Keratinocyte (primary cell): Measurements from ENCODE around the gene TBC1D7. TPM values are rescaled to one million over a fixed set of nuclear protein-coding genes. Genes with fewer than 3 reads are reported as not detected.

ENCODE experiments used
- DNase-seq: peaks from one replicate; pipeline ENCODE4 v3.0.0-alpha.2; 2011; ENCODE audit warnings: low read depth, missing footprints, low spot score
- FAIRE-seq: peaks from 2 replicates; lab custom pipeline; 2011; peaks lifted over from hg19 to GRCh38; lab: Jason Lieb, UNC
- H2AFZ ChIP-seq: 2 replicates; pipeline ENCODE4 v1.6.0; 2012; ENCODE audit warnings: low read length, control low read depth, inconsistent platforms; ENCODE audit not compliant: control insufficient read depth
- H3K27ac ChIP-seq: 2 replicates; pipeline ENCODE4 v1.5.1; 2011; ENCODE audit warnings: low read length; ENCODE audit not compliant: control insufficient read depth, insufficient read depth
- H3K27me3 ChIP-seq: 3 replicates; pipeline ENCODE4 v1.6.0; 2011; ENCODE audit warnings: low read length; ENCODE audit not compliant: control insufficient read depth, insufficient read depth; ENCODE audit errors: extremely low read depth
- H3K36me3 ChIP-seq, 2 experiments: 2 replicates in 1 of 2; 3 replicates in 1 of 2; pipeline ENCODE4 v1.5.1; 2011; ENCODE audit warnings: low read length in 2 of 2, mild to moderate bottlenecking in 1 of 2; ENCODE audit not compliant: control insufficient read depth in 2 of 2, insufficient read depth in 2 of 2; ENCODE audit errors: extremely low read depth in 1 of 2
- H3K4me1 ChIP-seq: 3 replicates; pipeline ENCODE4 v1.5.1; 2011; ENCODE audit warnings: low read length; ENCODE audit not compliant: control insufficient read depth, insufficient read depth; ENCODE audit errors: extremely low read depth
- H3K4me2 ChIP-seq: 3 replicates; pipeline ENCODE4 v1.6.0; 2011; ENCODE audit warnings: low read depth, low read length; ENCODE audit not compliant: control insufficient read depth, insufficient read depth; ENCODE audit errors: extremely low read depth
- H3K4me3 ChIP-seq, 3 experiments: fragments of 200-600 bp in 1 of 3; sonication (generic) in 1 of 3; 2 replicates in 2 of 3; 3 replicates in 1 of 3; pipeline ENCODE4 v1.5.1; 2011 to 2016; ENCODE audit warnings: low read length in 3 of 3, mild to moderate bottlenecking in 3 of 3, control low read depth in 2 of 3, inconsistent platforms in 1 of 3, low read depth in 1 of 3, mixed read lengths in 1 of 3, mixed run types in 1 of 3, moderate library complexity in 1 of 3; ENCODE audit not compliant: control insufficient read depth in 2 of 3, insufficient read depth in 2 of 3; ENCODE audit errors: extremely low read depth in 1 of 3
- H3K79me2 ChIP-seq: 2 replicates; pipeline ENCODE4 v1.6.0; 2012; ENCODE audit warnings: low read length; ENCODE audit not compliant: control insufficient read depth, insufficient read depth
- H3K9ac ChIP-seq: 3 replicates; pipeline ENCODE4 v1.6.0; 2011; ENCODE audit warnings: low read length; ENCODE audit not compliant: control insufficient read depth, insufficient read depth; ENCODE audit errors: extremely low read depth
- H3K9me1 ChIP-seq: 3 replicates; pipeline ENCODE4 v1.6.0; 2011; ENCODE audit warnings: low read length; ENCODE audit not compliant: control insufficient read depth, insufficient read depth; ENCODE audit errors: extremely low read depth
- H3K9me3 ChIP-seq: 2 replicates; pipeline ENCODE4 v1.5.1; 2012; ENCODE audit warnings: low read depth, low read length; ENCODE audit not compliant: control insufficient read depth
- H4K20me1 ChIP-seq: 3 replicates; pipeline ENCODE4 v1.6.0; 2011; ENCODE audit warnings: low read length; ENCODE audit not compliant: control insufficient read depth, insufficient read depth; ENCODE audit errors: extremely low read depth
- EZH2 ChIP-seq: IDR thresholded peaks from one replicate; pipeline ENCODE4 v1.6.1; 2012; ENCODE audit warnings: inconsistent platforms, mild to moderate bottlenecking, low read length, moderate library complexity
- dilution Hi-C: fragments of 300-500 bp; cut with MboI; formaldehyde crosslinking; loops from one replicate; pipeline ENCODE4 v1.7.0; 2020; ENCODE audit warnings: low sequenced_read_pairs; ENCODE audit not compliant: extremely low pct_ligation_motif_present
- polyA plus RNA-seq, 5 experiments: library from polyadenylated mRNA; depleted of rRNA in 3 of 5; stranded (reverse) in 3 of 5; stranded (forward) in 1 of 5; unstranded in 1 of 5; fragments of >200 nt; gene quantifications; 1 replicate in 1 of 5; 2 replicates in 3 of 5; 3 replicates in 1 of 5; pipeline versions ENCODE4 v1.2.1 to v1.2.3, GENCODE V29; 2011 to 2012; ENCODE audit warnings: missing spikeins in 2 of 5, low read depth in 1 of 5, low replicate concordance in 1 of 5
- TF ChIP-seq, protein P1 (sequence below), 3 experiments: IDR thresholded peaks in 1 of 3; conservative IDR thresholded peaks in 1 of 3; optimal IDR thresholded peaks in 1 of 3; 2 replicates in 2 of 3; 3 replicates in 1 of 3; pipeline versions ENCODE3 to v1.5.1; 2011; ENCODE audit warnings: low read length in 3 of 3, mild to moderate bottlenecking in 3 of 3, moderate library complexity in 2 of 3, control low read depth in 1 of 3, inconsistent platforms in 1 of 3; ENCODE audit not compliant: insufficient read depth in 2 of 3; ENCODE audit errors: extremely low read depth in 1 of 3

Gene TBC1D7
- polyA plus RNA-seq, 1 donor (not counting 4 experiments of a cell fraction or from before 2014, with no cell fraction given): 30.4 TPM

DNA sequence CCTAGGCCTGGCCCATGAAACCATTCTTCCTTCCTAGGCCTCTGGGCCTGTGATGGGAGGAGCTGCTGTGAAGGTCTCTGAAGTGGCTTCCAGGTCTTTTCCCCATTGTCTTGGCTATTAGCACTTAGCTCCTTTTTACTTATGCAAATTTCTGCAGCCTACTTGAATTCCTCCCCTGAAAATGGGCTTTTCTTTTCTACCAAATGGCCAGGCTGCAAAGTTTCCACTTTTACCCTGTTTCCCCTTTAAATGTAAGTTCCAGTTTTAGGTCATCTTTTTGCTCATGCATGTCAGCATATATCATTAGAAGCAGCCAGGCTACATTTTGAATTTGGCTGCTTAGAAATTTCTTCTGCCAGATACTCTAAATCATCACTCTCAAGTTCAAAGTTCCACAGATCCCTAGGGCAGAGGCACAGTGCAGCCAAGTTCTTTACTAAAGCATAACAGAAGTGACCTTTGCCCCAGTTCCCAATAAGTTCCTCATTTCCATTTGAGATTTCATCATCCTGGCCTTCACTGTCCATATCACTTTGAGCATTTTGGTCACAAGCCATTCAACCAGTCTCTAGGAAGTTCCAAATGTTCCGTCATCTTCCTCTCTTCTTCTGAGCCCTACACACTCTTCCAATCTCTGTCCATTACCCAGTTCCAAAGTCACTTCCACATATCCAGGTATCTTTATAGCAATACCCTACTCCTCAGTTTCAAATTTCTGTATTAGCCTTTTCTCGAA is 71.9 kb downstream of the TBC1D7 start:
- no peak overlapping the region for H3K9ac ChIP-seq
- no peaks in the 10 kb centered on the region for H3K79me2 ChIP-seq
- H3K27ac ChIP-seq: no peak overlapping the region
- H3K36me3 ChIP-seq: no peaks in the 10 kb centered on the region
- H4K20me1 ChIP-seq: no peaks in the 10 kb centered on the region
- H2AFZ ChIP-seq: no peak overlapping the region
- no peaks in the 10 kb centered on the region for H3K9me3 ChIP-seq
- H3K9me1 ChIP-seq: no peaks in the 10 kb centered on the region
- no peaks in the 10 kb centered on the region for H3K4me1 ChIP-seq
- TF ChIP-seq, protein P1, sequence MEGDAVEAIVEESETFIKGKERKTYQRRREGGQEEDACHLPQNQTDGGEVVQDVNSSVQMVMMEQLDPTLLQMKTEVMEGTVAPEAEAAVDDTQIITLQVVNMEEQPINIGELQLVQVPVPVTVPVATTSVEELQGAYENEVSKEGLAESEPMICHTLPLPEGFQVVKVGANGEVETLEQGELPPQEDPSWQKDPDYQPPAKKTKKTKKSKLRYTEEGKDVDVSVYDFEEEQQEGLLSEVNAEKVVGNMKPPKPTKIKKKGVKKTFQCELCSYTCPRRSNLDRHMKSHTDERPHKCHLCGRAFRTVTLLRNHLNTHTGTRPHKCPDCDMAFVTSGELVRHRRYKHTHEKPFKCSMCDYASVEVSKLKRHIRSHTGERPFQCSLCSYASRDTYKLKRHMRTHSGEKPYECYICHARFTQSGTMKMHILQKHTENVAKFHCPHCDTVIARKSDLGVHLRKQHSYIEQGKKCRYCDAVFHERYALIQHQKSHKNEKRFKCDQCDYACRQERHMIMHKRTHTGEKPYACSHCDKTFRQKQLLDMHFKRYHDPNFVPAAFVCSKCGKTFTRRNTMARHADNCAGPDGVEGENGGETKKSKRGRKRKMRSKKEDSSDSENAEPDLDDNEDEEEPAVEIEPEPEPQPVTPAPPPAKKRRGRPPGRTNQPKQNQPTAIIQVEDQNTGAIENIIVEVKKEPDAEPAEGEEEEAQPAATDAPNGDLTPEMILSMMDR (optimal IDR thresholded peaks at IDR 0.05 in 1 of 3, IDR thresholded peaks at IDR 0.05 in 1 of 3, conservative IDR thresholded peaks at IDR 0.05 in 1 of 3; ENCODE audit: extremely low read depth in 1 of 3, insufficient read depth in 2 of 3, low read length in 3 of 3): no peak
- no peak for TF ChIP-seq EZH2
- FAIRE-seq (no peak), DNase-seq (no peak)
- no peaks in the 10 kb centered on the region for H3K27me3 ChIP-seq
- no peak overlapping the region for H3K4me3 ChIP-seq
- H3K4me2 ChIP-seq: no peak overlapping the region
- dilution Hi-C loops: no loop called here

Other genes with a start within 250 kb of the TBC1D7 start
- gene GFOD1, start 159.1 kb upstream of the TBC1D7 start, polyA plus RNA-seq: 7.2 to 8.9 TPM (median 7.4 TPM) in 3 replicates
- 8.1 to 9.1 TPM (median 8.6 TPM) in 3 replicates for gene SIRT5, start 246.1 kb upstream of the TBC1D7 start, polyA plus RNA-seq